Astrocyte (in vitro differentiated cells and primary cell): Measurements from ENCODE around the gene ACP4.

Experiments
- CTCF ChIP-seq: IDR thresholded peaks from 2 replicates; pipeline ENCODE4 v1.5.1; 2011; ENCODE audit warnings: low read depth, mild to moderate bottlenecking, inconsistent platforms, low read length, moderate library complexity; ENCODE audit not compliant: insufficient read depth
- EZH2 ChIP-seq: IDR thresholded peaks from 2 replicates; pipeline ENCODE4 v1.6.1; 2012; ENCODE audit warnings: mild to moderate bottlenecking, low read length, inconsistent platforms; ENCODE audit not compliant: insufficient read depth

- TF ChIP-seq CTCF: no peak
- TF ChIP-seq EZH2: no peak
Measured at GRCh38 chr19:50785329-50785728, 4.9 kb upstream of the ACP4 start.
